GM11168 (cell line): ENCODE results near the gene ST6GALNAC4.
"Not testable (repeated sequence)": the region's sequence is repeated elsewhere in the genome, so short reads cannot be mapped to it uniquely, and the experiment has no call there.

Source experiments
- in situ Hi-C: fragments of 300-500 bp; cut with MboI; formaldehyde crosslinking; loops from one replicate; pipeline ENCODE4 v1.12.0; 2022; ENCODE audit warnings: low sequenced_read_pairs; ENCODE audit not compliant: unreplicated experiment

The ST6GALNAC4 gene

GRCh38 chr9:127875306-127875966, 41.4 kb downstream of the ST6GALNAC4 start:
- in situ Hi-C loops: no loop called here

GRCh38 chr9:127874301-127875221, 42.3 kb downstream of the ST6GALNAC4 start:
- in situ Hi-C loops: no loop called here

GRCh38 chr9:127873886-127874285, 43.0 kb downstream of the ST6GALNAC4 start:
- in situ Hi-C loops: no loop called here

- in situ Hi-C loops: no loop called here
Measured at GRCh38 chr9:127873223-127873691, 43.6 kb downstream of the ST6GALNAC4 start.

- in situ Hi-C loops: no loop called here
Measured at GRCh38 chr9:127872369-127873222, 44.2 kb downstream of the ST6GALNAC4 start.

GRCh38 chr9:127871531-127871930, 45.3 kb downstream of the ST6GALNAC4 start:
- in situ Hi-C loops: no loop called here

- in situ Hi-C loops: no loop called here
Measured at GRCh38 chr9:127870887-127871286, 46.0 kb downstream of the ST6GALNAC4 start.

- in situ Hi-C loops: not testable (repeated sequence)
Measured at GRCh38 chr9:127870153-127870491, 46.7 kb downstream of the ST6GALNAC4 start.

- in situ Hi-C loops: no loop called here
Measured at GRCh38 chr9:127869310-127870152, 47.3 kb downstream of the ST6GALNAC4 start.

GRCh38 chr9:127868278-127868902, 48.5 kb downstream of the ST6GALNAC4 start:
- in situ Hi-C loops: no loop called here

GRCh38 chr9:127867356-127868277, 49.2 kb downstream of the ST6GALNAC4 start:
- in situ Hi-C loops: no loop called here

- in situ Hi-C loops: no loop called here
Measured at GRCh38 chr9:127866535-127866934, 50.3 kb downstream of the ST6GALNAC4 start.

GRCh38 chr9:127865645-127866464, 51.0 kb downstream of the ST6GALNAC4 start:
- in situ Hi-C loops: no loop called here

GRCh38 chr9:127863191-127863621, 53.6 kb downstream of the ST6GALNAC4 start:
- in situ Hi-C loops: no loop called here

GRCh38 chr9:127862075-127863011, 54.5 kb downstream of the ST6GALNAC4 start:
- in situ Hi-C loops: no loop called here

GRCh38 chr9:127860779-127861178, 56.1 kb downstream of the ST6GALNAC4 start:
- in situ Hi-C loops: no loop called here
